OCI-LY7 (cell line): Measurements from ENCODE around the gene FNDC3B. TPM values are rescaled to one million over a fixed set of nuclear protein-coding genes. Genes with fewer than 3 reads are reported as not detected.

Source experiments
- BruUV-seq: library from RNA; stranded (reverse); fragments of 400-500 nt; replicated peaks from 2 replicates; lab custom pipeline; 2021; lab: Mats Ljungman, UMichigan
- CTCF ChIA-PET: fragments of 300-600 bp; sonication (Branson Sonifier 250); formaldehyde crosslinking; loops from one replicate; lab custom pipeline; 2022; ENCODE audit warnings: antibody characterized with exemption; ENCODE audit not compliant: unreplicated experiment; lab: Charles Lee
- POLR2A ChIA-PET: fragments of 300-600 bp; sonication (Branson Sonifier 250); formaldehyde crosslinking; loops from one replicate; lab custom pipeline; 2022; ENCODE audit warnings: antibody characterized with exemption; lab: Charles Lee
- DNase-seq: peaks from one replicate; pipeline ENCODE4 v3.0.0-alpha.2; 2015; ENCODE audit warnings: low spot score
- H2AFZ ChIP-seq: fragments of 200-600 bp; sonication (generic), shearing (Covaris generic); 2 replicates; pipeline ENCODE4 v1.6.1; 2014; ENCODE audit warnings: mild to moderate bottlenecking, antibody characterized with exemption, low read length, moderate library complexity
- H3K27ac ChIP-seq: fragments of 200-600 bp; sonication (generic); 2 replicates; pipeline ENCODE4 v1.5.1; 2014; ENCODE audit warnings: mixed run types, low read depth, mild to moderate bottlenecking, moderate library complexity, low read length, inconsistent platforms; ENCODE audit not compliant: poor library complexity, severe bottlenecking
- H3K36me3 ChIP-seq: fragments of 200-600 bp; sonication (generic); 2 replicates; pipeline ENCODE4 v1.6.1; 2014; ENCODE audit warnings: mild to moderate bottlenecking, antibody characterized with exemption, low read length, moderate library complexity, mixed read lengths; ENCODE audit not compliant: insufficient read depth
- H3K4me1 ChIP-seq: fragments of 200-600 bp; sonication (generic); 2 replicates; pipeline ENCODE4 v1.5.1; 2014; ENCODE audit warnings: mild to moderate bottlenecking, low read length; ENCODE audit not compliant: insufficient read depth, poor library complexity, severe bottlenecking
- H3K4me2 ChIP-seq: fragments of 200-600 bp; sonication (generic); 2 replicates; pipeline ENCODE4 v1.6.1; 2014; ENCODE audit warnings: mild to moderate bottlenecking, low read length
- H3K4me3 ChIP-seq: fragments of 200-600 bp; sonication (generic); 2 replicates; pipeline ENCODE4 v1.5.1; 2014; ENCODE audit warnings: mild to moderate bottlenecking, low read depth, low read length; ENCODE audit not compliant: poor library complexity, severe bottlenecking
- H3K79me2 ChIP-seq: fragments of 200-600 bp; sonication (generic); 2 replicates; pipeline ENCODE4 v1.6.1; 2016; ENCODE audit warnings: low read depth, mild to moderate bottlenecking, low read length, moderate library complexity, mixed read lengths; ENCODE audit not compliant: insufficient read depth
- H3K9me2 ChIP-seq: fragments of 200-600 bp; sonication (generic); 2 replicates; pipeline ENCODE4 v1.6.1; 2016; ENCODE audit warnings: mild to moderate bottlenecking, low read length, mixed read lengths; ENCODE audit not compliant: insufficient read depth
- H3K9me3 ChIP-seq: fragments of 200-600 bp; sonication (generic); 2 replicates; pipeline ENCODE4 v1.6.1; 2014; ENCODE audit warnings: mild to moderate bottlenecking, mixed run types, low read length, mixed read lengths
- H4K20me1 ChIP-seq: fragments of 200-600 bp; sonication (generic); 2 replicates; pipeline ENCODE4 v1.6.1; 2014; ENCODE audit warnings: mild to moderate bottlenecking, antibody characterized with exemption, low read length, moderate library complexity, mixed read lengths; ENCODE audit not compliant: insufficient read depth
- EZH2phosphoT487 ChIP-seq: fragments of 200-600 bp; sonication (generic); IDR thresholded peaks from 2 replicates; pipeline ENCODE4 v1.6.1; 2018; ENCODE audit warnings: low read depth, borderline replicate concordance, mild to moderate bottlenecking, mixed run types, antibody characterized with exemption, low read length, moderate library complexity, mixed read lengths
- intact Hi-C: fragments of 100-400 bp; cut with micrococcal nuclease; formaldehyde crosslinking; loops from one replicate; pipeline ENCODE4 v1.10.0; 2022; ENCODE audit not compliant: unreplicated experiment
- total RNA-seq, 2 experiments: library from RNA; depleted of rRNA in 1 of 2; stranded (reverse); fragments of >200 nt in 1 of 2; shearing (Covaris generic) in 1 of 2; gene quantifications; 2 replicates each; pipeline ENCODE4 v1.2.3, GENCODE V29; 2014 to 2022
- TF ChIP-seq, protein P1 (sequence below): fragments of 200-600 bp; sonication (generic); conservative IDR thresholded peaks from 2 replicates; pipeline ENCODE4 v1.5.1; 2014; ENCODE audit warnings: mild to moderate bottlenecking, antibody characterized with exemption, low read length, moderate library complexity, mixed read lengths

FNDC3B gene
- total RNA-seq, 2 experiments from 2014 or later: 23.3 to 28.5 TPM

DNA sequence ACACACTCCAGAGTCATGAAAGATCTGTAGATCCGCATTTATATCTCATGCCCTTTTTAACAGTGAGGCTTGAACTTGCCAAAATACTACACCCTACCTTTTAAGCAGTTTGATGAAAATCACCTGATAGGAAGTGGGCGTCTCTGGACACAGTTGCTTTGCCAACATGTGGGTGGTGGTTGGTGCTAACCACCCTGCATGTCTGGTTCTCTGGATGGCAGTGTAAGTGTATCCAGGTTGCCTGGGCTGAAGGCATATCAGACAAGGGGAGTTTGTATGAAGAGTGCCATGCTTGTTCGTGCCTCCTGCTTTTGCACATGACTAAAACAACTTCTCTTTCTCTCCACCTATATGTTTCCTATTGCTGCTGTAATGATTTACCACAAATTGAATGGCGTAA lies 249.3 kb downstream of the FNDC3B start:
- CTCF ChIA-PET: no interaction called here
- Histone ChIP-seq H3K4me1 (no peaks in the 10 kb centered on the region), H2AFZ (no peak overlapping the region), H3K27ac (no peak overlapping the region), H3K4me2 (no peak overlapping the region), H3K36me3 (no peaks in the 10 kb centered on the region; the same call in 1 of the 2 replicates), H3K9me2 (no peaks in the 10 kb centered on the region), H3K4me3 (no peak overlapping the region), H3K79me2 (no peaks in the 10 kb centered on the region), H3K9me3 (no peaks in the 10 kb centered on the region), H4K20me1 (no peaks in the 10 kb centered on the region)
- DNase-seq: no peak
- intact Hi-C loops: no loop called here
- POLR2A ChIA-PET: interaction anchor here (0.6 kb wide), 1 partner anchor 91 kb away, joined by 3 read pairs; no protein-coding TSS in a partner anchor
- no peak for TF ChIP-seq EZH2phosphoT487
- TF ChIP-seq, protein P1, sequence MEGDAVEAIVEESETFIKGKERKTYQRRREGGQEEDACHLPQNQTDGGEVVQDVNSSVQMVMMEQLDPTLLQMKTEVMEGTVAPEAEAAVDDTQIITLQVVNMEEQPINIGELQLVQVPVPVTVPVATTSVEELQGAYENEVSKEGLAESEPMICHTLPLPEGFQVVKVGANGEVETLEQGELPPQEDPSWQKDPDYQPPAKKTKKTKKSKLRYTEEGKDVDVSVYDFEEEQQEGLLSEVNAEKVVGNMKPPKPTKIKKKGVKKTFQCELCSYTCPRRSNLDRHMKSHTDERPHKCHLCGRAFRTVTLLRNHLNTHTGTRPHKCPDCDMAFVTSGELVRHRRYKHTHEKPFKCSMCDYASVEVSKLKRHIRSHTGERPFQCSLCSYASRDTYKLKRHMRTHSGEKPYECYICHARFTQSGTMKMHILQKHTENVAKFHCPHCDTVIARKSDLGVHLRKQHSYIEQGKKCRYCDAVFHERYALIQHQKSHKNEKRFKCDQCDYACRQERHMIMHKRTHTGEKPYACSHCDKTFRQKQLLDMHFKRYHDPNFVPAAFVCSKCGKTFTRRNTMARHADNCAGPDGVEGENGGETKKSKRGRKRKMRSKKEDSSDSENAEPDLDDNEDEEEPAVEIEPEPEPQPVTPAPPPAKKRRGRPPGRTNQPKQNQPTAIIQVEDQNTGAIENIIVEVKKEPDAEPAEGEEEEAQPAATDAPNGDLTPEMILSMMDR: no peak
- no TSS peak for BruUV-seq

DNA sequence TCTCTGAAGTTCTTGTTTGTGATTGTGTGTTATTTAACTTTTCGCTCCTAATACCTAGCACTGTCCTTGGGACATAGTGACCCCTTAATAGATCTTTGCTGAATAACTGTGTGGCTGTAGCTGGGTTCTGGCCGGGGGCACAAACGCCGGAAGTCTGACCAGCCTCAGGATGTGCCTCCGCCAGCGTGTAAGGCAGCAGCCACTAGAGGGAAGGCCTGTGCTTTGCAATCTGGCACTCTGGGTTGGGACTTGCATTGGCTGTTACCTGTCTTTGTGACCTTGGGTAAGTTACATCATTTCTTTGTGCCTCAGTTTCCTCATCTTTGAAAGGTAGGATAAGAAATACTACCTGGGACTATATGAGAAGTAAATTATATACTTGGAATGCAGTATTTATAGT lies 250.2 kb downstream of the FNDC3B start:
- Histone ChIP-seq H3K9me2 (no peaks in the 10 kb centered on the region), H3K4me2 (no peak overlapping the region), H3K27ac (no peak overlapping the region), H3K79me2 (no peaks in the 10 kb centered on the region), H3K9me3 (no peaks in the 10 kb centered on the region), H3K36me3 (no peaks in the 10 kb centered on the region; the same call in 1 of the 2 replicates), H3K4me3 (no peak overlapping the region), H3K4me1 (no peaks in the 10 kb centered on the region), H2AFZ (no peak overlapping the region), H4K20me1 (no peaks in the 10 kb centered on the region)
- intact Hi-C loops: no loop called here
- no peak for DNase-seq
- CTCF ChIA-PET: no interaction called here
- no TSS peak for BruUV-seq
- TF ChIP-seq EZH2phosphoT487: no peak
- TF ChIP-seq, protein P1: 0 out of 2 replicates have a peak, but pooled peaks have one; percentile 34
- POLR2A ChIA-PET: no interaction called here

DNA sequence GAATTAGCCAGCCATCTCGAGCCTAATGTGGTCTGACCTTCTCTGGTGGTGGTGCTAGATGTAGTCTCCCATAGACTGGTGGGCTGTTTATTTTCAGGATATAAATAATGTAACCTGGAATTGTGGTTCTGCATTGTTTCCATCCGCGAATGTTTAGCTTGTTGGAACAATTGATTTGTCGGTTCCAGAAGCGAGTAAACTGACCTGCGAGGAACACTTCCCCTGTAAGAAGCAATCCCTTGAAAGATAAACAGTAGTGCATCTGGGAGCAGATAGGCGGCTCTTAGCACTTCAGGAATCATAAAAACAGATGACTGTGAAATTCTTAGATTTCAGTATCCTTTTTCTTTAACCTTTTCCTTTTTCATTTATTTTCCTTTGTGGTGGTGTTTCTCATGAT lies 251.1 kb downstream of the FNDC3B start:
- Histone ChIP-seq H3K4me2 (no peak overlapping the region), H4K20me1 (no peaks in the 10 kb centered on the region), H2AFZ (no peak overlapping the region), H3K36me3 (no peaks in the 10 kb centered on the region; the same call in 1 of the 2 replicates), H3K9me2 (no peaks in the 10 kb centered on the region), H3K27ac (no peak overlapping the region), H3K4me3 (no peak overlapping the region), H3K9me3 (no peaks in the 10 kb centered on the region), H3K4me1 (no peaks in the 10 kb centered on the region), H3K79me2 (no peaks in the 10 kb centered on the region)
- intact Hi-C loops: no loop called here
- CTCF ChIA-PET: no interaction called here
- BruUV-seq: no TSS peak
- POLR2A ChIA-PET: no interaction called here
- no peak for DNase-seq
- no peak for TF ChIP-seq EZH2phosphoT487
- TF ChIP-seq, protein P1: no peak
